IPS DF 4.7 (cell line): ENCODE measurements around the gene RASGEF1C.

Experiments
- DNase-seq: peaks from one replicate; pipeline ENCODE4 v3.0.0-alpha.2; 2013; ENCODE audit warnings: low spot score; ENCODE audit errors: extremely low read depth

The RASGEF1C gene

GRCh38 chr5:180084638-180085561 is 124.1 kb downstream of the RASGEF1C start:
- DNase-seq = no peak

DNA sequence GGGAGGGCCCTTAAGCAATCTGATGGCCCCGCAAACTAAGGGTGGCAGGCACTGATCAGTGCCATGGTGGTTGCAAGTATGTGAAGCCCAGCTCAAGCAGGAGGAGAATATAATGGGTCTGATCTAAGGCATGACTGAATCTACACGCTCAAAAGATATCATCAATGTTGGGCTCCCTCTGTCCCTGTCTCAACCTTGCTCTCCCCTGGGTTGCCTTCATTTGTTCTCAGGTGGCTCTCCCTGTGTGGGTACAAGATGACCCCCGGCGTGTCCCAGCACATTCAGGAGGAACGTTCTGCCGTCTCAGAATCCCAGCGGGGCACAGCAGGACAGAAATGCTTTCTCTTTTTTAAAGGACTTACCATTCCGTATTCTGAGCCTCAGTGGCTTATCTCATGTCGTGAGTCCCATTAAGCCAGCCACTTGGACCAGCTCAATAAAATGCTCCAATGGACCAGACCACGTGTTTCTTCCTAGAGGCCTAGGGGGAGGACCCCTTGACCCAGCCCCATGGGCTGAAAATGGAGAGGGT is 125.4 kb downstream of the RASGEF1C start:
- no peak for DNase-seq

DNA sequence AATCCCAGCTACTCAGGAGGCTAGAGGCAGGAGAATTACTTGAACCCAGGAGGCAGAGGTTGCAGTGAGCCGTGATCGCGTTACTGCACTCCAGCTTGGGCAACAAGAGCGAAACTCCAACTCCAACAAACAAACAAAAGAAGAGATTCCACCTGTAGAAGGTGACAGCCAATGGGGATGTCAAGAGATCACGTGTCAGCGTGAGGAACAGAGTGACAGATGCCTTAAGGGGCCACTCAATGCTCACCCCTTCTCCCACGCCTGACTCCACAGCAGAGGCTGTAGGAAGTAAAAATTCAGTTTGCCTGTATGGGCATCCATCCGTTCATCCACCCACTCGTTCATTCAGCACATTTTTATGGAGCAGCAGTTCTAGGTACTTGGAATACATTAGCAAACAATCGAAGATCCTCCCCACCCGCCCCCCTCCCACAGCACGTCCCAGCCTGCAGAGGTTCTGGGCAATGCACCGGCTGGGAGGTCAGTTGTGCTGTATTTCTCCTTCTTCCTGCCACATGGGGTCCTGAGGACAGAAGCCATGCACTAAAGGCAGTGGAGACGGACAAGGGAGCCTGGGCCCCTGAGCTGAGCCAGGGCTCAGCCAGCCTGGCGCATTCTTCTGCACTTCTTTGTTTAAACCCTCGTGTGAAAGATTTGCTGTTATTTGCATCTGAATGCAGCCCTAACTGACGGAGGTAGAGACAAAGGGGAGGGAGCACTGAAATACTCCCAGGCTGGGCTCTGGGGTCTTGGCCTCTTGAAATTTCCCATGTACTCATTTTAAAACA is 126.2 kb downstream of the RASGEF1C start:
- DNase-seq = peak; percentile 87

DNA sequence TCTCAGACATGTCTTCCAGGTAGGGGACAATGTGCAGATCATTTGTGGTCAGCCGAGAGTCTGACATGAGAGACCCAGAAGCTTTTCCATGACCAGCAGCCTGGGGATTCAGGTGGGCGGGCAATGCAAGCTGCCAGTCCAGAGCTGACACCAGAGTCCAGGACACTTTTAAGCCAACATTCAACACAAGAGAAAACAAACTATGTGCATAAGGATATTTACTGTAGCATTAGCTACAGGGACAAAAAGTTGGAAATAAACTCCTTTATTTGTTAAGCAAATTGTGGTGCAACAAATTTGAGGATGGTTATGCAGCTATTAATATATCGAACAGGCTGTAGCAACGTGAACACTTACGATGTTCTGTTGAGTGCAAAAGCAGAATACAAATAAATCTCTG is 127.5 kb downstream of the RASGEF1C start:
- DNase-seq = no peak

DNA sequence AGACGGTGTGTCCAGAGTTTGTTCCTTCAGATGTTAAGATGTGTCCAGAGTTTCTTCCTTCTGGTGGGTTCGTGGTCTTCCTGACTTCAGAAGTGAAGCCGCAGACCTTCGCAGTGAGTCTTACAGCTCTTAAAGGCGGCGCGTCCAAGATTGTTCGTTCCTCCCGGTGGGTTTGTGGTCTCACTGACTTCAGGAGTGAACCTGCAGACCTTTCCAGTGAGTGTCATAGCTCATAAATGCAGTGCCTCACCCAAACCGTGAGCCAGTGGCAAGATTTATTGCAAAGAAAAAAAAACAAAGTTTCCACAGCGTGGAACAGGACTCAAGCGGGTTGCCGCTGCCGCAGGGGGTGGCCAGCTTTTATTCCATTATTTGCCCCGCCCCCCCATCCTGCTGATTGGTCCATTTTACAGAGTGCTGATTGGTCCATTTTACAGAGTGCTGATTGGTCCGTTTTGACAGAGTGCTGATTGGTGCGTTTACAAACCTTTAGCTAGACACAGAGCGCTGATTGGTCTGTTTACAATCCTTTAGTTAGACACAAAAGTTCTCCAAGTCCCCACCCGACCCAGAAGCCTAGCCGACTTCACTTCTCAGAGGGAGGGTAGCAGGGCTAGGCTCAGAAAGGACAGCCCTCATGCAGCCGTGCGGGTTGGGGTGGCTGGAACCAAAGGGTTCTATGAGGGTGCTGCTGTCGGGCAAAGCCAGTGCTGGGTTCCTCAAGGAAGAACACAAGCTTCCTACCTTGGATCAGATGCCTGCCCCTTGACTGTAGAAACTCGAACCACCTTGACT is 128.3 kb downstream of the RASGEF1C start:
- no peak for DNase-seq

DNA sequence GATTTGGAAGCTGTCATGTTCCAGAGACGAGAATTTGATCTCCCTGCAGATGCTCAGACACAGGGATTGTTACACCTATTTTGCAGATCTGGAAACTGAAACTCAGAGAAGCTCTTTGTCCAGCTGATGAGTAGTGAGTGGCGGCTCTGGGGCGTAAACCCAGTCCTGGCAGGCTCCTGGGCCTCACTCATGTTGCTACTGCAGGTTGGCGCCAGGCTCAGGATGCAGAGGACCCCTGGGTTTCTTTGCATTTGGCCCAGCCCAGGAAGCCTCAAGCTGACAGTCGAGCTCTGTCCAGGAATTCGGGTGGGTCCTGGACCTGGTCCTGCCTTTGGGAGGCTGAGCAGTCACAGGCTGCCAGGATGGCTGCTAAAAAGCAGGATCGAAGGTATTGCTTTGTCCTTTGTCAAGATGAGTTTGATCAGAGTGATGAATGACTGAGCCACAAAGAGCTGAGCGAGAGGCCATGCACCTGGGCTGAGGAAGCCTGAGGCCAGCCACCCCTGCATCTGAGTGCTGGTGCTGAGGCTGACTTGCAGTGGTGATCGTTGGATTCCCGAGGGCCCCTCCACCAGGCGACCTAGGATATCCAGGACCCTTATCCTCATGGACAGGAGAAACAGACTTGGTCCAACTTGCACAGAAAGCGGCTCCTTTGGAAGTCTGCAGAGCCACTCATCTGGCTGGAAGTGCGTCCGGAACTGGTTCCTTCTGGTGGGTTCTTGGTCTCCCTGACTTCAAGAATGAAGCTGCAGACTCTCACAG is 129.1 kb downstream of the RASGEF1C start:
- no peak for DNase-seq

GRCh38 chr5:180078348-180078747 is 130.7 kb downstream of the RASGEF1C start:
- DNase-seq = no peak

DNA sequence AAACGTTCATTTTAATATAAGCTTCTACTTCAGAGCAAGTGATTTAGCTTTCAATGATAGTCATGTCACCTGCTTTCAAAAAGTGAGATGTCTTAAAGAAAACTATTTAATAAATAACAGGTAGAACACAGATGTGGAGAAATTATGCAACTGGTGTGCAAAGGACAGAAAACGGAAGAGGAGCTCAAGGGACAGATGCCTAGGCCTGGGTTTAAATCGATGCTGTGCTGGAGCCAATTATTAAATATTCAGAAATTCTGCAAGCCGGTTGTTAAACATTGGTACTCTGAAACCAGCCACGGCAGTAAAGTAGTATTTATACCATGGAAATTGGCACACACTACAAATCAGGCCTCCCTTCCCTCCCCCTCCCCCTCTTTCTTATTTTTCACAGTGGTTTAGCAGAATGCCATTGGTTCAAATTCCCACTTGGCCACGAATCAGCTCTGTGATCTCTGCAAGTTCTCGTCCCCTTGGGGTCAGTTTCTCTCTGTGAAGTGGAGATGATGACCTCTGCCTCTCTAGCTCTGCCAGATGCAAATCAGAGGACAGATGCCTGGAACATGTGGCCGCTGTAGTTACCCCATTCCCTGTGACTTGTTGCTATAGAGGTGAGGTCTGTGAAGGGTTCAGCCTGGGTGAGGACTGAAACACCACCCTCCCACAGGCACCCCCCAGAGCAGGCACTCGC is 131.3 kb downstream of the RASGEF1C start:
- no peak for DNase-seq

DNA sequence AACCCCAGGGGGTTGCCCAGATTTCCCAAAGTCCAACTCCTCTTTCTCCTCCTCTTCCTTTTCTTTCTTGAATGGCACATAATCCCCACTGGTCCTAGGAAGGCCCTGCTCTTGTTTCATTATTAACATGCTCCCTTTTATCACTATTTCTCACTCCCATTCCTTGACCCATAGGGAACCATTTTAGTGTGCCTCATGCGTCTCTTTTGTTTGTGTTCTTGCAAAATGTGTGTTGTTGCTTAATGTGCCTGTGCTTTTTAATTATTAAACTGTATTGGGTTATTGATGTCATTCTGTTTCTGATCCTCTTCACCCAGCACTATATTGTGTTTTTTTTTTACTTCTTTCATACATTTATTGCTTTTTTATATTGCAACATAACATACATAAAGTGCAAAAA is 133.3 kb downstream of the RASGEF1C start:
- DNase-seq = no peak

GRCh38 chr5:180074462-180074861 is 134.5 kb downstream of the RASGEF1C start:
- DNase-seq = no peak

DNA sequence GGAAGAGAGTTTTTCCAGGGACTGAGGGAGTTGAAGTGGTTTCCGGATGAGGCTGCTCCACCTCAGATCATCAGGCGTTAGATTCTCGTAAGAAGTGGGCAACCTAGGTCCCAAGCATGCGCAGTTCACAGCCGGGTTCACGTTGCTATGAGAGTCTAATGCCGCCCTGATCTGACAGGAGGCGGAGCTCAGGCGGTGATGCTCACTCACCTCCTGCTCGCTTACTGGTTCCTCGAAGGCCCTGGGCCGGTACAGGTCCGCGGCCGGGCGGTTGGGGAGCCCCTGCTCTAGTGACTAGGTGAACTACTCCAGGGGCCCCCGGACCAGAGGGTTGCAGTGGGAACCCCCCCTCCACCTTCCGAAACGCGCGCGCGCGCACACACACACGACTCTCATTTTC is 136.5 kb downstream of the RASGEF1C start:
- DNase-seq = no peak

DNA sequence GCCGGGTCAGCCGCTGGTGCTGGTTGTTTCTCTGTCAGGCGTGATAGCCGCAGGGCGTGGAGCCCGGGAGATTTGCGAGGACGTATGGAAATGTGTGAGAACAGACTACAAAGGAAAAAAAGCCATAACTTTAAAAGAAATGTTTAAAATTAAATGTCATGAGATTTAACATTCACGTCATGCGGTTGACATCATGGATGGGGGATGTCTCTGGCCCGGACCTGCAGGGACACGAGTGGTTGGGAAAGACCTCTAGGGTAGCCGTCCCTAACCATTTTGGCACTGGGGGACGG is 136.8 kb downstream of the RASGEF1C start:
- DNase-seq = no peak

- DNase-seq = no peak
Observed at GRCh38 chr5:180071531-180072255, 137.3 kb downstream of the RASGEF1C start, which contains the start of gene RNF130. Gene RNF130, minus strand, starts transcription at chr5:180071759. Its CDS starts 57 bp downstream, at chr5:180071702.

DNA sequence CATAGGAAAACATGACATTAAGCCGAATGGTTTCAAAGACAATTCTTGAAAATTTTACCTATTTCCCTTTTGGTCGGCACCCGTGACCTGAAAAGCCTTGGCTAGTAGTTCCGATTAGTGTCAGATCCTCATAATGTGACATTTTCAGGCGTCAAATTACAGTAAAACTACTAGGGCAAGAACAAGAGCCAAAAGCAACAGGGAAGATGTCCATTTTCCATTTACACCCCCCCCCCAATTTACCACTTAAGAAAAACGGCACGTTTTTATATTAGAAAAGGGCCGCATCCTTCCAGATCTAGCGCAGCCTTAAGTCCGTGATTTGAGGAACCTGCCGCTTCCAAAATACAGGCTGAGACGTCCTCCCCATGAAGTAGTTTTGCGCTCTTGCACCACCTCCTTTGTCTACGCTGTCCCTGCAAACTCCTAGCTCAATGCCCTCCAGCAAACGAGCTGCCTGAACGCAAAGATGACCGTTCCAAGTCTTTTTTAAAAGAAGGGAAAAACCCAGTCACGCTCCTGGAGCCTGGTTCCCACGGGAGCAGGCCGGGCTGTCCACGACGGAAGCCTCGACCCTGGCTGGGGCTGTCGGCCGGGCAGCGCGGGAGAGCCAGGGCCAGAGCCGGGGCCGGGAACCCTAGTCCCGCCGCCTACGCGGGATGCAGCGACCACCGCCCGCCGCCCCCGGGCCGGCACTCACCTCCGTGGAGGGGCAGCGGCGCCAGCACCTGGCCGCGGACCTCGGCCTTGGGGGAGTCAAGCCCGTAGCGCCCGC is 138.1 kb downstream of the RASGEF1C start:
- DNase-seq = no peak

DNA sequence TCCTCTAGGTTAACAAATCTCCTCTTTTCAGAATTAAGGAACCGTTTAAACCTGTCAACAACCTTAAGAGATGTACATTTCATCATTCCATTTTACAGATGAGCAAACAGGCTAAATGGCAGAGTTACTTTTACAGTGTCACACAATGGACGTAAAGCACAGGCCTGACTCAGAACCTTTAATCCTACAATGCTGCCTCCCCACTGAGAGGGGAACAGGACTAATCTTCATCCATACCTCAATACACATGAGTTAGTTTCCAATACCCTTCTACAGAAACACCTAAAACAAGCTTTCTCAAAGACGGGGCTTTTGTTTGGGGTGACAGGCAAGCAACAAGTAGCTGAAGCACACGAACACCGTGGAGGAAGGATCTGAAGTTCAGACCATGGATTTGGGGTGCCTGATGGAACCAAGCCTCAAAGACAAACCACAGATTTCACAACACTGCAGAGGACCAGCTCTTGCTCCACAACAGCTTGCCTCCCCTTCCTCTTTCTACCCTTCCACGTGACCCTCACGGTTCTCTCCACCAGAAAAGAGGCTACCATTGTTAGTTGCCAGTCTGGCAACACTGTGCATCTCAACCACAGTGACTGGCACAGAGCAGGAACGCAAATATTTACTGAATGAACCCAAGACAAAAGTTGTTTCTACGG is 139.3 kb downstream of the RASGEF1C start:
- DNase-seq = no peak

DNA sequence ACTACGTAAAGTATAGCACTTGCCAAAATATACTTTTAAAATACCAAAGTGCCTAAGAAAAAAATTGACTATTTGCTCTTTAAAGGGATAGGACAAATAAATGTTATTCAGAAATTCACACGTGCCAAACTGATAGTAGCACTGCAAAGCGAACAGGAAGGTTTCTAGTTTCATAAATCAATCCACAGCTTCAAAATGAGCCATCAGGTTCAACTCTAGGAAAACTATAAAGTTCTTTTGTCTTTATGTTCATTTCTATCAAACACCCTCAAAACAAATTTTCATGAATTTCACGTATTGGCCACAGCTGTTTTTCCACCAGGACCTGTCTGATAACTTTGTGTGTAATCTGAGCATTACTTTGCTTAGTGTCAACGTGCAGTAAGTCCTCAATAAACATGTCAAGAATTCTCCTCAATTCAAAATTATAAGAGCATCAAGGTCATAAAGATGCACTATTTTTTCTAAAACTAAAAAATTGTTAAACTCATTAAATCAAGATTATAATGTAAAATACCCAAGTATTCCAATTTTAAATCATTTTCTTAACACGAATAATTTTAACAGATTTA is 140.4 kb downstream of the RASGEF1C start:
- no peak for DNase-seq

- DNase-seq = no peak
Observed at GRCh38 chr5:180067986-180068385, 141.0 kb downstream of the RASGEF1C start.

DNA sequence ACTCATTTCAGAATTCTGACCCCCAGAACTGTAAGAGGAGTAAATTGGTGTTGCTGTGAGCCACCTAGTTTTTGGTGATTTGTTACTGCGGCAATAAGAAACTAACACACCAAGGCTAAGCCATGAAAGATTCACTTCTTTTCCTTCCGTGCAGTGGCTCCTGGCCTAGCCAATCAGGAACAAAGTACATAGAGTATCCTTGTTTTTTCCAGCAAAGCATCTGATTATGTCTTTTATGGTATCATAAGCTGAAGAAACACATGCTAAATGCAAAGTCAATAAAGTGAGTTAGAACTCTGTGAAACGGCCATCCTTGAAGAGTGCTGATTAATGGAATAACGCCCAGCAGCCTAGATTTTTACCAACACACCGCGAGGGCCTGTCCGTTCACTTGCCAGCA is 148.8 kb downstream of the RASGEF1C start:
- no peak for DNase-seq
